Activated naive CD4-positive, alpha-beta T cell treated with anti-CD3 and anti-CD28 coated beads, Interleukin-2, amount 50 U/mL, for 16 hours (primary cell): Measurements from ENCODE around the gene QTRT2.

Experiments used
- DNase-seq: peaks from one replicate; pipeline ENCODE4 v3.0.0-alpha.2; 2020

QTRT2 gene

GRCh38 chr3:114127517-114127916 is 71.0 kb downstream of the QTRT2 start:
- DNase-seq = no peak

GRCh38 chr3:114128231-114128630 is 71.7 kb downstream of the QTRT2 start:
- DNase-seq = no peak

GRCh38 chr3:114128826-114129225 is 72.3 kb downstream of the QTRT2 start:
- no peak for DNase-seq

- no peak for DNase-seq
Measured at GRCh38 chr3:114132500-114132899, 76.0 kb downstream of the QTRT2 start.

GRCh38 chr3:114133947-114134346 is 77.4 kb downstream of the QTRT2 start:
- no peak for DNase-seq
